ENCODE data around the gene PSMD2.
A peak's percentile ranks its signal among the peaks of the same experiment; 100 is the strongest.

- TF ChIP-seq, protein P1, sequence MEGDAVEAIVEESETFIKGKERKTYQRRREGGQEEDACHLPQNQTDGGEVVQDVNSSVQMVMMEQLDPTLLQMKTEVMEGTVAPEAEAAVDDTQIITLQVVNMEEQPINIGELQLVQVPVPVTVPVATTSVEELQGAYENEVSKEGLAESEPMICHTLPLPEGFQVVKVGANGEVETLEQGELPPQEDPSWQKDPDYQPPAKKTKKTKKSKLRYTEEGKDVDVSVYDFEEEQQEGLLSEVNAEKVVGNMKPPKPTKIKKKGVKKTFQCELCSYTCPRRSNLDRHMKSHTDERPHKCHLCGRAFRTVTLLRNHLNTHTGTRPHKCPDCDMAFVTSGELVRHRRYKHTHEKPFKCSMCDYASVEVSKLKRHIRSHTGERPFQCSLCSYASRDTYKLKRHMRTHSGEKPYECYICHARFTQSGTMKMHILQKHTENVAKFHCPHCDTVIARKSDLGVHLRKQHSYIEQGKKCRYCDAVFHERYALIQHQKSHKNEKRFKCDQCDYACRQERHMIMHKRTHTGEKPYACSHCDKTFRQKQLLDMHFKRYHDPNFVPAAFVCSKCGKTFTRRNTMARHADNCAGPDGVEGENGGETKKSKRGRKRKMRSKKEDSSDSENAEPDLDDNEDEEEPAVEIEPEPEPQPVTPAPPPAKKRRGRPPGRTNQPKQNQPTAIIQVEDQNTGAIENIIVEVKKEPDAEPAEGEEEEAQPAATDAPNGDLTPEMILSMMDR (IDR thresholded peaks at IDR 0.05) = peak in 2 of 5 experiments; percentile 5 to 17
- TF ChIP-seq POLR2AphosphoS5 (IDR thresholded peaks at IDR 0.05) (peak in 2 of 3 donors; percentile 28 to 38), EP300 (IDR thresholded peaks at IDR 0.05; ENCODE audit: low read depth) (no peak), POLR2A (IDR thresholded peaks at IDR 0.05) (no peak)
Observed at GRCh38 chr3:184338511-184338945, 39.5 kb downstream of the PSMD2 start.

Data from transverse colon (tissue), 4 donors.